GM19468 (cell line): ENCODE measurements around the gene DOCK3.
A peak's percentile ranks its signal among the peaks of the same experiment; 100 is the strongest.
"Not testable (repeated sequence)": the region's sequence is repeated elsewhere in the genome, so short reads cannot be mapped to it uniquely, and the experiment has no call there.

ENCODE experiments used
- ATAC-seq: cut with Tn5 transposase; IDR thresholded peaks from one replicate; pipeline ENCODE4 v1.9.1; 2021; ENCODE audit warnings: mild to moderate bottlenecking, moderate library complexity, moderate number of reproducible peaks; ENCODE audit not compliant: unreplicated experiment; ENCODE audit errors: extremely low read depth

DOCK3 gene

GRCh38 chr3:50853936-50854335, 179.2 kb downstream of the DOCK3 start:
- ATAC-seq = no peak

- ATAC-seq = no peak
Observed at GRCh38 chr3:50862221-50862620, 187.5 kb downstream of the DOCK3 start.

GRCh38 chr3:50873376-50874157, 198.8 kb downstream of the DOCK3 start:
- peak; percentile 39 for ATAC-seq

- not testable (repeated sequence) for ATAC-seq
Observed at GRCh38 chr3:50874876-50875275, 200.1 kb downstream of the DOCK3 start.

- ATAC-seq = no peak
Observed at GRCh38 chr3:50876947-50877346, 202.2 kb downstream of the DOCK3 start.

- ATAC-seq = not testable (repeated sequence)
Observed at GRCh38 chr3:50882733-50883132, 208.0 kb downstream of the DOCK3 start.

- no peak for ATAC-seq
Observed at GRCh38 chr3:50883755-50884154, 209.0 kb downstream of the DOCK3 start.

- no peak for ATAC-seq
Observed at GRCh38 chr3:50885070-50885850, 210.5 kb downstream of the DOCK3 start.

GRCh38 chr3:50890688-50891344, 216.1 kb downstream of the DOCK3 start:
- no peak for ATAC-seq

- not testable (repeated sequence) for ATAC-seq
Observed at GRCh38 chr3:50901097-50901496, 226.4 kb downstream of the DOCK3 start.

GRCh38 chr3:50912746-50913145, 238.0 kb downstream of the DOCK3 start:
- no peak for ATAC-seq

GRCh38 chr3:50913260-50913659, 238.5 kb downstream of the DOCK3 start:
- ATAC-seq = no peak

GRCh38 chr3:50922071-50922470, 247.3 kb downstream of the DOCK3 start:
- ATAC-seq = not testable (repeated sequence)

GRCh38 chr3:50923955-50924354, 249.2 kb downstream of the DOCK3 start:
- no peak for ATAC-seq

- ATAC-seq = no peak
Observed at GRCh38 chr3:50924638-50925037, 249.9 kb downstream of the DOCK3 start.

- no peak for ATAC-seq
Observed at GRCh38 chr3:50926868-50927267, 252.1 kb downstream of the DOCK3 start.

- ATAC-seq = no peak
Observed at GRCh38 chr3:50930371-50931208, 255.9 kb downstream of the DOCK3 start.

- not testable (repeated sequence) for ATAC-seq
Observed at GRCh38 chr3:50932918-50933317, 258.2 kb downstream of the DOCK3 start.

GRCh38 chr3:50936389-50936788, 261.7 kb downstream of the DOCK3 start:
- ATAC-seq = no peak

- ATAC-seq = no peak
Observed at GRCh38 chr3:50947419-50947818, 272.7 kb downstream of the DOCK3 start.
